ENCODE results near the gene SERTAD1. TPM values are rescaled to one million over a fixed set of nuclear protein-coding genes. Genes with fewer than 3 reads are reported as not detected.

The SERTAD1 gene
- total and polyA plus RNA-seq, 12 donors, result 6.3 to 35.8 (median 9.4) TPM

- no peak overlapping the region for H3K4me3 ChIP-seq
- ATAC-seq (no peak), DNase-seq (no peak)
- no peaks in the 10 kb centered on the region for H3K36me3 ChIP-seq
- H3K27me3 ChIP-seq, result no peaks in the 10 kb centered on the region
- H3K4me1 ChIP-seq, result no peaks in the 10 kb centered on the region
- WGBS, 2 donors, result 88 to 93% methylated on average over 10 of the region's 10 CpGs
- no peak for TF ChIP-seq CTCF (IDR thresholded peaks at IDR 0.05)
- H3K9me3 ChIP-seq, result no peaks in the 10 kb centered on the region
- intact Hi-C loops (cut with DNase I), result no loop called here
- H3K27ac ChIP-seq, result no peak overlapping the region
Observed at GRCh38 chr19:40387155-40387554, 38.6 kb downstream of the SERTAD1 start.

- DNase-seq, result no peak
- no peaks in the 10 kb centered on the region for H3K27me3 ChIP-seq
- H3K27ac ChIP-seq, result no peak overlapping the region
- peaks cover 0 to 18% (median 0%) of the 10 kb centered on the region in 9 donors for H3K36me3 ChIP-seq
- no peaks in the 10 kb centered on the region for H3K9me3 ChIP-seq
- 84 to 85% methylated on average over 28 of the region's 28 CpGs for WGBS, 2 donors
- H3K4me1 ChIP-seq, result no peaks in the 10 kb centered on the region
- no peak for ATAC-seq
- H3K4me3 ChIP-seq, result no peak overlapping the region
- intact Hi-C loops (cut with DNase I), result no loop called here
- no peak for TF ChIP-seq CTCF (IDR thresholded peaks at IDR 0.05)
Observed at GRCh38 chr19:40383668-40384248, 42.0 kb downstream of the SERTAD1 start.

- DNase-seq (no peak), ATAC-seq (no peak)
- intact Hi-C loops (cut with DNase I), result no loop called here
- Histone ChIP-seq H3K27ac (no peak overlapping the region), H3K4me3 (no peak overlapping the region), H3K36me3 (peaks cover 0 to 37% (median 8%) of the 10 kb centered on the region in 9 donors), H3K9me3 (no peaks in the 10 kb centered on the region), H3K4me1 (no peaks in the 10 kb centered on the region), H3K27me3 (no peaks in the 10 kb centered on the region)
- WGBS, 2 donors, result 71 to 73% methylated on average over 3 of the region's 3 CpGs
- TF ChIP-seq CTCF (IDR thresholded peaks at IDR 0.05), result no peak
Observed at GRCh38 chr19:40381321-40381720, 44.5 kb downstream of the SERTAD1 start.

- no peak for DNase-seq
- Histone ChIP-seq H3K27me3 (no peaks in the 10 kb centered on the region), H3K4me1 (no peaks in the 10 kb centered on the region), H3K9me3 (no peaks in the 10 kb centered on the region), H3K36me3 (peaks cover 0 to 46% (median 12%) of the 10 kb centered on the region in 9 donors), H3K27ac (no peak overlapping the region), H3K4me3 (no peak overlapping the region)
- WGBS, 2 donors, result 86 to 87% methylated on average over 37 of the region's 37 CpGs
- TF ChIP-seq CTCF (IDR thresholded peaks at IDR 0.05), result no peak
- ATAC-seq, result no peak
- intact Hi-C loops (cut with DNase I), result no loop called here
Observed at GRCh38 chr19:40380199-40381037, 45.4 kb downstream of the SERTAD1 start.
